Liver (tissue), 9 donors: ENCODE measurements around the gene STAT5B. TPM values are rescaled to one million over a fixed set of nuclear protein-coding genes. Genes with fewer than 3 reads are reported as not detected.

Experiments
- DNase-seq: peaks from one replicate; pipeline ENCODE4 v3.0.0-alpha.2; 2017; ENCODE audit warnings: low spot score
- H3K27ac ChIP-seq, 2 donors: one replicate each; pipeline ENCODE4 v1.7.0; 2013; ENCODE audit warnings: inconsistent platforms in 2 of 2, low read length in 2 of 2, control low read depth in 1 of 2, low read depth in 1 of 2, mild to moderate bottlenecking in 1 of 2
- H3K27me3 ChIP-seq, 4 donors: one replicate each; pipeline versions ENCODE4 v1.6.1 to v1.7.0; 2013; ENCODE audit warnings: low read length in 3 of 4, inconsistent platforms in 1 of 4, mild to moderate bottlenecking in 1 of 4, moderate library complexity in 1 of 4; ENCODE audit not compliant: control insufficient read depth in 4 of 4, insufficient read depth in 4 of 4
- H3K36me3 ChIP-seq, 4 donors: one replicate each; pipeline versions ENCODE4 v1.6.1 to v1.7.0; 2013; ENCODE audit warnings: low read length in 3 of 4, mild to moderate bottlenecking in 3 of 4, low read depth in 1 of 4, moderate library complexity in 1 of 4; ENCODE audit not compliant: control insufficient read depth in 4 of 4, insufficient read depth in 3 of 4
- H3K4me1 ChIP-seq, 4 donors: one replicate each; pipeline versions ENCODE4 v1.6.1 to v1.7.0; 2013; ENCODE audit warnings: low read length in 3 of 4, mild to moderate bottlenecking in 3 of 4, moderate library complexity in 1 of 4; ENCODE audit not compliant: control insufficient read depth in 4 of 4, insufficient read depth in 4 of 4
- H3K4me3 ChIP-seq, 3 donors: one replicate each; pipeline versions ENCODE4 v1.6.1 to v1.7.0; 2013; ENCODE audit warnings: low read length in 3 of 3, control low read depth in 1 of 3, low read depth in 1 of 3, mild to moderate bottlenecking in 1 of 3
- H3K9ac ChIP-seq, 2 donors: one replicate each; pipeline ENCODE4 v1.7.0; 2013; ENCODE audit warnings: low read length in 2 of 2, mild to moderate bottlenecking in 2 of 2, moderate library complexity in 2 of 2, control low read depth in 1 of 2, low read depth in 1 of 2
- H3K9me3 ChIP-seq, 4 donors: one replicate each; pipeline versions ENCODE4 v1.6.1 to v1.7.0; 2013; ENCODE audit warnings: low read length in 3 of 4; ENCODE audit not compliant: control insufficient read depth in 4 of 4
- EGR1 ChIP-seq, 2 donors: IDR thresholded peaks; 2 replicates each; pipeline ENCODE4 v1.6.1; 2016 to 2018; ENCODE audit warnings: antibody characterized with exemption in 2 of 2, low read depth in 2 of 2
- FOXA1 ChIP-seq: IDR thresholded peaks from 2 replicates; pipeline ENCODE4 v1.6.1; 2016; ENCODE audit warnings: antibody characterized with exemption
- FOXA2 ChIP-seq: IDR thresholded peaks from 2 replicates; pipeline ENCODE4 v1.6.1; 2016; ENCODE audit warnings: antibody characterized with exemption
- GABPA ChIP-seq, 2 donors: IDR thresholded peaks in 1 of 2; conservative IDR thresholded peaks in 1 of 2; 2 replicates each; pipeline ENCODE4 v1.6.1; 2016; ENCODE audit warnings: antibody characterized with exemption in 2 of 2, mild to moderate bottlenecking in 1 of 2, moderate library complexity in 1 of 2
- HNF4A ChIP-seq, 2 donors: conservative IDR thresholded peaks; 2 replicates each; pipeline ENCODE4 v1.6.1; 2016; ENCODE audit warnings: antibody characterized with exemption in 2 of 2, mild to moderate bottlenecking in 2 of 2
- HNF4G ChIP-seq: IDR thresholded peaks from 2 replicates; pipeline ENCODE4 v1.6.1; 2016; ENCODE audit warnings: antibody characterized with exemption
- JUND ChIP-seq, 2 donors: IDR thresholded peaks; 2 replicates each; pipeline ENCODE4 v1.6.1; 2016; ENCODE audit warnings: antibody characterized with exemption in 2 of 2
- NR2F2 ChIP-seq: IDR thresholded peaks from 2 replicates; pipeline ENCODE4 v1.6.1; 2016; ENCODE audit warnings: antibody characterized with exemption
- RAD21 ChIP-seq, 2 donors: IDR thresholded peaks; 2 replicates each; pipeline ENCODE4 v1.6.1; 2016; ENCODE audit warnings: antibody characterized with exemption in 2 of 2, mild to moderate bottlenecking in 2 of 2
- RXRA ChIP-seq, 2 donors: IDR thresholded peaks; 2 replicates each; pipeline ENCODE4 v1.6.1; 2017 to 2018; ENCODE audit warnings: antibody characterized with exemption in 2 of 2, mild to moderate bottlenecking in 1 of 2
- SP1 ChIP-seq: IDR thresholded peaks from 2 replicates; pipeline ENCODE4 v1.6.1; 2018; ENCODE audit warnings: antibody characterized with exemption, mild to moderate bottlenecking
- TAF1 ChIP-seq: conservative IDR thresholded peaks from 2 replicates; pipeline ENCODE4 v1.6.1; 2016; ENCODE audit warnings: antibody characterized with exemption, mild to moderate bottlenecking
- YY1 ChIP-seq: IDR thresholded peaks from 2 replicates; pipeline ENCODE4 v1.6.1; 2016; ENCODE audit warnings: antibody characterized with exemption, mild to moderate bottlenecking
- WGBS: extraction: QIAGEN DNeasy Blood & Tissue Kit; methylation state at CpG from one replicate; pipeline ENCODE4 v1.1.7; 2013; 5-methylcytosine and 5-hydroxymethylcytosine counted together
- polyA plus RNA-seq, 2 donors: library from polyadenylated mRNA; stranded (reverse) in 1 of 2; unstranded in 1 of 2; fragments of 200-250 nt in 1 of 2; fragments of >200 nt in 1 of 2; fragmentation: Nextera tagmentation in 1 of 2; extraction: Ambion mirVana in 1 of 2; gene quantifications; one replicate each; pipeline versions ENCODE4 v1.2.1 to v1.2.3, GENCODE V29; 2013 to 2015
- total RNA-seq, 2 donors: library from RNA; depleted of rRNA; stranded (reverse); fragments of >200 nt; gene quantifications; one replicate each; pipeline ENCODE4 v1.2.3, GENCODE V29; 2014
- TF ChIP-seq, protein P1 (sequence below): IDR thresholded peaks from 2 replicates; pipeline ENCODE4 v1.6.1; 2016; ENCODE audit warnings: antibody characterized with exemption
- TF ChIP-seq, protein P2 (sequence below): IDR thresholded peaks from 2 replicates; pipeline ENCODE4 v1.6.1; 2016; ENCODE audit warnings: antibody characterized with exemption
- TF ChIP-seq, protein P3 (sequence below): fragments of 150-350 bp; IDR thresholded peaks from 2 replicates; pipeline ENCODE4 v1.5.1; 2017; ENCODE audit warnings: improper control_type of control experiment, low read depth, low read length; ENCODE audit not compliant: missing input control
- TF ChIP-seq, protein P4 (sequence below): IDR thresholded peaks from 2 replicates; pipeline ENCODE4 v1.6.1; 2016; ENCODE audit warnings: antibody characterized with exemption, mild to moderate bottlenecking
- TF ChIP-seq, protein P5 (sequence below): IDR thresholded peaks from 2 replicates; pipeline ENCODE4 v1.6.1; 2016; ENCODE audit warnings: antibody characterized with exemption
- donor health status: healthy.
- donor health status: healthy.
- donor health status: healthy.
- donor health status: healthy.
- donor health status: healthy.

Gene STAT5B
- total and polyA plus RNA-seq, 4 donors, result 6.7 to 33.9 (median 21.6) TPM

DNA sequence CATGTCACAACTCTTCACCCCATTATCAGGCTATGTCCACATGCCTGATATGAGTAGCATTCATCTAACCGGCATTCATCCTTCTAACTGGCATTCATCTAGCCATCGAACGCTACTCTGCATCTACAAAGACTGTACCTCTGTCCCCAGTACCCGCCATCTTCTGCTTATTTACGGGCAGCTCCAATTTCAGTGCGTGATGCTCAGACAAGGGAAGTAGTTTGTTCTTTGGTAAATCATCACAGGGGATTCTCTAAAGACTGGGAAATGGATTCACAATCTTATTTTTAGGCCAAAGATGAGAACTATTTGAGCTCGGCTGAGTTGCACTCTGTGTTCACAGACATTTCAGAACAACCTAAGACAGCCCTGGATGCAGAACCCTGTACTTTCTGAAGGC is 39.4 kb downstream of the STAT5B start:
- DNase-seq, result no peak
- H3K36me3 ChIP-seq, result no peaks in the 10 kb centered on the region
- no peak overlapping the region for H3K27ac ChIP-seq
- TF ChIP-seq, protein P1, sequence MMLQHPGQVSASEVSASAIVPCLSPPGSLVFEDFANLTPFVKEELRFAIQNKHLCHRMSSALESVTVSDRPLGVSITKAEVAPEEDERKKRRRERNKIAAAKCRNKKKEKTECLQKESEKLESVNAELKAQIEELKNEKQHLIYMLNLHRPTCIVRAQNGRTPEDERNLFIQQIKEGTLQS, result no peak
- TF ChIP-seq RXRA (IDR thresholded peaks at IDR 0.05), result no peak
- no peak for TF ChIP-seq HNF4G
- TF ChIP-seq FOXA1, result no peak
- no peak for TF ChIP-seq YY1
- TF ChIP-seq JUND (IDR thresholded peaks at IDR 0.05), result no peak
- TF ChIP-seq TAF1, result no peak
- TF ChIP-seq, protein P2, sequence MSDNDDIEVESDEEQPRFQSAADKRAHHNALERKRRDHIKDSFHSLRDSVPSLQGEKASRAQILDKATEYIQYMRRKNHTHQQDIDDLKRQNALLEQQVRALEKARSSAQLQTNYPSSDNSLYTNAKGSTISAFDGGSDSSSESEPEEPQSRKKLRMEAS, result no peak
- TF ChIP-seq HNF4A (conservative IDR thresholded peaks at IDR 0.05), result no peak
- TF ChIP-seq, protein P3, sequence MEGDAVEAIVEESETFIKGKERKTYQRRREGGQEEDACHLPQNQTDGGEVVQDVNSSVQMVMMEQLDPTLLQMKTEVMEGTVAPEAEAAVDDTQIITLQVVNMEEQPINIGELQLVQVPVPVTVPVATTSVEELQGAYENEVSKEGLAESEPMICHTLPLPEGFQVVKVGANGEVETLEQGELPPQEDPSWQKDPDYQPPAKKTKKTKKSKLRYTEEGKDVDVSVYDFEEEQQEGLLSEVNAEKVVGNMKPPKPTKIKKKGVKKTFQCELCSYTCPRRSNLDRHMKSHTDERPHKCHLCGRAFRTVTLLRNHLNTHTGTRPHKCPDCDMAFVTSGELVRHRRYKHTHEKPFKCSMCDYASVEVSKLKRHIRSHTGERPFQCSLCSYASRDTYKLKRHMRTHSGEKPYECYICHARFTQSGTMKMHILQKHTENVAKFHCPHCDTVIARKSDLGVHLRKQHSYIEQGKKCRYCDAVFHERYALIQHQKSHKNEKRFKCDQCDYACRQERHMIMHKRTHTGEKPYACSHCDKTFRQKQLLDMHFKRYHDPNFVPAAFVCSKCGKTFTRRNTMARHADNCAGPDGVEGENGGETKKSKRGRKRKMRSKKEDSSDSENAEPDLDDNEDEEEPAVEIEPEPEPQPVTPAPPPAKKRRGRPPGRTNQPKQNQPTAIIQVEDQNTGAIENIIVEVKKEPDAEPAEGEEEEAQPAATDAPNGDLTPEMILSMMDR, result no peak
- no peak for TF ChIP-seq NR2F2
- TF ChIP-seq FOXA2, result no peak
- TF ChIP-seq EGR1 (IDR thresholded peaks at IDR 0.05; ENCODE audit: low read depth in 2 of 2), result no peak
- TF ChIP-seq, protein P4, sequence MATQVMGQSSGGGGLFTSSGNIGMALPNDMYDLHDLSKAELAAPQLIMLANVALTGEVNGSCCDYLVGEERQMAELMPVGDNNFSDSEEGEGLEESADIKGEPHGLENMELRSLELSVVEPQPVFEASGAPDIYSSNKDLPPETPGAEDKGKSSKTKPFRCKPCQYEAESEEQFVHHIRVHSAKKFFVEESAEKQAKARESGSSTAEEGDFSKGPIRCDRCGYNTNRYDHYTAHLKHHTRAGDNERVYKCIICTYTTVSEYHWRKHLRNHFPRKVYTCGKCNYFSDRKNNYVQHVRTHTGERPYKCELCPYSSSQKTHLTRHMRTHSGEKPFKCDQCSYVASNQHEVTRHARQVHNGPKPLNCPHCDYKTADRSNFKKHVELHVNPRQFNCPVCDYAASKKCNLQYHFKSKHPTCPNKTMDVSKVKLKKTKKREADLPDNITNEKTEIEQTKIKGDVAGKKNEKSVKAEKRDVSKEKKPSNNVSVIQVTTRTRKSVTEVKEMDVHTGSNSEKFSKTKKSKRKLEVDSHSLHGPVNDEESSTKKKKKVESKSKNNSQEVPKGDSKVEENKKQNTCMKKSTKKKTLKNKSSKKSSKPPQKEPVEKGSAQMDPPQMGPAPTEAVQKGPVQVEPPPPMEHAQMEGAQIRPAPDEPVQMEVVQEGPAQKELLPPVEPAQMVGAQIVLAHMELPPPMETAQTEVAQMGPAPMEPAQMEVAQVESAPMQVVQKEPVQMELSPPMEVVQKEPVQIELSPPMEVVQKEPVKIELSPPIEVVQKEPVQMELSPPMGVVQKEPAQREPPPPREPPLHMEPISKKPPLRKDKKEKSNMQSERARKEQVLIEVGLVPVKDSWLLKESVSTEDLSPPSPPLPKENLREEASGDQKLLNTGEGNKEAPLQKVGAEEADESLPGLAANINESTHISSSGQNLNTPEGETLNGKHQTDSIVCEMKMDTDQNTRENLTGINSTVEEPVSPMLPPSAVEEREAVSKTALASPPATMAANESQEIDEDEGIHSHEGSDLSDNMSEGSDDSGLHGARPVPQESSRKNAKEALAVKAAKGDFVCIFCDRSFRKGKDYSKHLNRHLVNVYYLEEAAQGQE, result no peak
- TF ChIP-seq GABPA (IDR thresholded peaks at IDR 0.05 in 1 of 2, conservative IDR thresholded peaks at IDR 0.05 in 1 of 2), result no peak
- TF ChIP-seq, protein P5, sequence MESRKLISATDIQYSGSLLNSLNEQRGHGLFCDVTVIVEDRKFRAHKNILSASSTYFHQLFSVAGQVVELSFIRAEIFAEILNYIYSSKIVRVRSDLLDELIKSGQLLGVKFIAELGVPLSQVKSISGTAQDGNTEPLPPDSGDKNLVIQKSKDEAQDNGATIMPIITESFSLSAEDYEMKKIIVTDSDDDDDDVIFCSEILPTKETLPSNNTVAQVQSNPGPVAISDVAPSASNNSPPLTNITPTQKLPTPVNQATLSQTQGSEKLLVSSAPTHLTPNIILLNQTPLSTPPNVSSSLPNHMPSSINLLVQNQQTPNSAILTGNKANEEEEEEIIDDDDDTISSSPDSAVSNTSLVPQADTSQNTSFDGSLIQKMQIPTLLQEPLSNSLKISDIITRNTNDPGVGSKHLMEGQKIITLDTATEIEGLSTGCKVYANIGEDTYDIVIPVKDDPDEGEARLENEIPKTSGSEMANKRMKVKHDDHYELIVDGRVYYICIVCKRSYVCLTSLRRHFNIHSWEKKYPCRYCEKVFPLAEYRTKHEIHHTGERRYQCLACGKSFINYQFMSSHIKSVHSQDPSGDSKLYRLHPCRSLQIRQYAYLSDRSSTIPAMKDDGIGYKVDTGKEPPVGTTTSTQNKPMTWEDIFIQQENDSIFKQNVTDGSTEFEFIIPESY, result no peak
- TF ChIP-seq SP1, result no peak
- no peak for TF ChIP-seq RAD21 (IDR thresholded peaks at IDR 0.05)
- H3K4me1 ChIP-seq, result peaks cover 0 to 15% (median 0%) of the 10 kb centered on the region in 4 donors
- H3K9me3 ChIP-seq, result no peaks in the 10 kb centered on the region
- no peak overlapping the region for H3K9ac ChIP-seq
- no peaks in the 10 kb centered on the region for H3K27me3 ChIP-seq
- H3K4me3 ChIP-seq, result no peak overlapping the region
- 96% methylated on average over 7 of the region's 7 CpGs for WGBS
